Testis (tissue), 3 donors: ENCODE data around the gene RPL10. TPM values are rescaled to one million over a fixed set of nuclear protein-coding genes. Genes with fewer than 3 reads are reported as not detected.

Experiments
- DNase-seq: peaks from one replicate; pipeline ENCODE4 v3.0.0-alpha.2; 2019
- H3K27ac ChIP-seq, 2 donors: fragments of 200-600 bp; sonication (generic); one replicate each; pipeline ENCODE4 v1.5.1; 2019
- H3K27me3 ChIP-seq: fragments of 200-600 bp; sonication (generic); one replicate; pipeline ENCODE4 v1.5.1; 2019
- H3K36me3 ChIP-seq: fragments of 200-600 bp; sonication (generic); one replicate; pipeline ENCODE4 v1.5.1; 2017; ENCODE audit warnings: low read depth; ENCODE audit errors: missing control alignments
- H3K4me1 ChIP-seq: fragments of 200-600 bp; sonication (generic); one replicate; pipeline ENCODE4 v1.5.1; 2019
- H3K4me3 ChIP-seq, 2 donors: fragments of 200-600 bp; sonication (generic); one replicate each; pipeline ENCODE4 v1.5.1; 2017 to 2019
- H3K9me3 ChIP-seq: fragments of 200-600 bp; sonication (generic); one replicate; pipeline ENCODE4 v1.5.1; 2017
- POLR2A ChIP-seq: fragments of 450-650 bp; IDR thresholded peaks from one replicate; pipeline ENCODE4 v1.6.1; 2017; ENCODE audit warnings: antibody characterized with exemption, mild to moderate bottlenecking, moderate library complexity
- WGBS, 2 donors: methylation state at CpG; one replicate each; pipeline ENCODE4 v1.1.5; 2018; 5-methylcytosine and 5-hydroxymethylcytosine counted together
- intact Hi-C: fragments of 100-400 bp; cut with DNase I; formaldehyde crosslinking; loops from one replicate; pipeline ENCODE4 v1.15.1; 2023; ENCODE audit warnings: low total_unique reads
- polyA plus RNA-seq: library from polyadenylated mRNA; stranded (reverse); fragments of 350-450 nt; fragmentation: Illumina TruSeq; extraction: RNeasy Lipid Tissue Mini Kit (QIAGEN cat#74804); gene quantifications from one replicate; pipeline ENCODE4 v1.2.3, GENCODE V29; 2014; ENCODE audit warnings: low read depth, low replicate concordance; ENCODE audit not compliant: insufficient read depth
- total RNA-seq, 2 donors: library from RNA; depleted of rRNA; stranded (reverse); fragments of >200 nt; gene quantifications; one replicate each; pipeline ENCODE4 v1.2.3, GENCODE V29; 2016
- TF ChIP-seq, protein P1 (sequence below), 3 experiments: fragments of 450-650 bp in 2 of 3; fragments of 200-600 bp in 1 of 3; sonication (generic) in 1 of 3; IDR thresholded peaks; one replicate each; pipeline ENCODE4 v1.5.1; 2016 to 2019; ENCODE audit warnings: antibody characterized with exemption in 3 of 3, mild to moderate bottlenecking in 2 of 3, moderate library complexity in 1 of 3

RPL10 gene
- total and polyA plus RNA-seq, 3 donors from 2014 or later = 925 to 1,913 (median 1,423) TPM

DNA sequence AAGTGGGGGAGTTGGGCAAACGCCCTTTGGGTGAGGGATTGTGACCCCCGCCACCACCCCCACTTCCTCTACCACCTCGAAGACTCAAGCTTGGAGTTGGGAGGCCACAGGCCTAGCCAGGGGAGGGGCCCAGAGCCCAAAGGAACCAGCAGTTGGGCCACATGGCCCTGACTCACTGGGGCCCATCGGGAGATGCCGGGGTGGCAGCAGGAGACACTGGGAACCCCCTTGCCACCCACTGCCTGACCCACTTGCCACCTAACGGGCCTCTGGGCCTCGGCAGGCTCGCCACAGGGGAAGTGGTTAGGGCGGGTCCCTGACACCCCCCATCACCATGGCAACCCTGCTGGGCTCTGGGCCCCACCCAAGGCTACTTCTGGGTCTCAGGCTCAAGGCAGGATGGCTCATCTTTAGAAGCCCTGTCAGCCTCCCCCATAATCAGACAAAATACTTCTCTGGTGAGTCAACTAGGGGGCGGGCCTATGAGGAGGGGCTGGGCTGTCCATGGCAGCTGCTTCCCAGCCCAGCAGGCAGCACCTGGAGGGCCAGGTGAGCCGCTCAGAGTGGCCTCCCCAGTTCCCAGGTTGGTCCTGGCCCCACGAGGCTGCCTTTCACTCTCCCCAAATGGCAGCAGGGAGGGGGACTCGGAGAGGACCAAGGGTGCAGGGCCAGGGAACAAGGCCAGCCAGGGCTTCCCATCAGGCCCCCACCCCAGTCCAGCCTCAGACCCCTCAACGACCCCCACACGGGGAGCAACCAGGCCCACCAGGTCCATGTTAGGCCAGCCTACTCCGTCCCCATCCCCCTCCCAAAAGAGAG is 29.3 kb upstream of the RPL10 start:
- 11% methylated on average over 12 of the region's 16 CpGs; no CpG with 5 or more reads in 1 of the 2 donors for WGBS, 2 donors
- H3K4me3 ChIP-seq = peak overlapping the region; percentile 24 to 77
- intact Hi-C loops = no loop called here
- H3K9me3 ChIP-seq = no peaks in the 10 kb centered on the region
- no peaks in the 10 kb centered on the region for H3K36me3 ChIP-seq
- peaks cover 5% of the 10 kb centered on the region for H3K4me1 ChIP-seq
- TF ChIP-seq, protein P1, sequence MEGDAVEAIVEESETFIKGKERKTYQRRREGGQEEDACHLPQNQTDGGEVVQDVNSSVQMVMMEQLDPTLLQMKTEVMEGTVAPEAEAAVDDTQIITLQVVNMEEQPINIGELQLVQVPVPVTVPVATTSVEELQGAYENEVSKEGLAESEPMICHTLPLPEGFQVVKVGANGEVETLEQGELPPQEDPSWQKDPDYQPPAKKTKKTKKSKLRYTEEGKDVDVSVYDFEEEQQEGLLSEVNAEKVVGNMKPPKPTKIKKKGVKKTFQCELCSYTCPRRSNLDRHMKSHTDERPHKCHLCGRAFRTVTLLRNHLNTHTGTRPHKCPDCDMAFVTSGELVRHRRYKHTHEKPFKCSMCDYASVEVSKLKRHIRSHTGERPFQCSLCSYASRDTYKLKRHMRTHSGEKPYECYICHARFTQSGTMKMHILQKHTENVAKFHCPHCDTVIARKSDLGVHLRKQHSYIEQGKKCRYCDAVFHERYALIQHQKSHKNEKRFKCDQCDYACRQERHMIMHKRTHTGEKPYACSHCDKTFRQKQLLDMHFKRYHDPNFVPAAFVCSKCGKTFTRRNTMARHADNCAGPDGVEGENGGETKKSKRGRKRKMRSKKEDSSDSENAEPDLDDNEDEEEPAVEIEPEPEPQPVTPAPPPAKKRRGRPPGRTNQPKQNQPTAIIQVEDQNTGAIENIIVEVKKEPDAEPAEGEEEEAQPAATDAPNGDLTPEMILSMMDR (IDR thresholded peaks at IDR 0.05) = no peak
- no peak for TF ChIP-seq POLR2A
- peak; percentile 70 for DNase-seq
- no peaks in the 10 kb centered on the region for H3K27me3 ChIP-seq
- H3K27ac ChIP-seq = peak overlapping the region; percentile 88 to 89

DNA sequence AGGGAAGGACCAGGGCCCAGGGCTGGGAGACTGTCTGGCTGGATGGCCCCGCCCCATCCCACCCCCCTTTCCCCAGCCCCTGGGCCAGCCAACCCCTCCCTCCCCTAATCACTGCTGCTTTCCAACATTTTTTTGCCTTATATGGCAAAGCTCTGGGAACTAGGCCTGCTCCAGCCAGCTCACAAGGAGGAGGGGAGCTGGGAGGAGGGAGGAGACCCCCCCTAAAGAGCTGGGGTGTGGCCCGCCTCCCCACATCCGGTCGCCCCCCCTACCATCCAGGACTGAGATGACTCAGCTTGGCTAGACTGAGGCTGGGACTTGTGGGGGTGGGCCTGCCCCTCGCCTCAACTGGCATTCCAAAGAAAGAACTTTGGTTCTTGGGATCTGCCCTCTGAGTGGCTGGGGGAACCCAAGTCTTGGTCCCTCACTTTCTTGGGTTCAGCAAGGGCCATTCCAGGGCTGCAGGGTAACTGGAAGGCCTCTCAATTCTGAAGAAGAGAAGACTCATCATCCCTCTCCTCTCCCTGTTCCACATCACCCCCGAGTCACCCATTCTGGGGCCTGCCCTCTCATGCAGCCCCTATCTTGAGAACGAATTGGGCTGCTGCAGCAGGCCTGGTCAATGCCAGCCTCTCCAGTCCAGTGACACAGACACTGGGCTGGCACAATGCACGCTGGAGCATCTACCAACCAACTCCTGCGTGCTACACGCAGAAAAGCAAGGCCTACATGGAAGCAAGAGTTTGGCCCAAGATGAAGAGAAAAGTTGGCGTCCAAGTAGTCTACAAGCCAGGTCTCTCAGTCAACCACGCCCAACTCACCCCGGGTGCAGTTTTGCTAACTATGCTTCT is 28.5 kb upstream of the RPL10 start:
- Histone ChIP-seq H3K27ac (peak overlapping the region; percentile 88 to 89), H3K4me1 (peaks cover 5% of the 10 kb centered on the region), H3K27me3 (no peaks in the 10 kb centered on the region), H3K4me3 (peak overlapping the region; percentile 58 to 77), H3K9me3 (no peaks in the 10 kb centered on the region), H3K36me3 (no peaks in the 10 kb centered on the region)
- WGBS, 2 donors = 11 to 57% methylated on average over 1 to 9 of the region's 13 CpGs
- DNase-seq = peak; percentile 78
- intact Hi-C loops = no loop called here
- TF ChIP-seq POLR2A = no peak
- TF ChIP-seq, protein P1 (IDR thresholded peaks at IDR 0.05) = no peak

DNA sequence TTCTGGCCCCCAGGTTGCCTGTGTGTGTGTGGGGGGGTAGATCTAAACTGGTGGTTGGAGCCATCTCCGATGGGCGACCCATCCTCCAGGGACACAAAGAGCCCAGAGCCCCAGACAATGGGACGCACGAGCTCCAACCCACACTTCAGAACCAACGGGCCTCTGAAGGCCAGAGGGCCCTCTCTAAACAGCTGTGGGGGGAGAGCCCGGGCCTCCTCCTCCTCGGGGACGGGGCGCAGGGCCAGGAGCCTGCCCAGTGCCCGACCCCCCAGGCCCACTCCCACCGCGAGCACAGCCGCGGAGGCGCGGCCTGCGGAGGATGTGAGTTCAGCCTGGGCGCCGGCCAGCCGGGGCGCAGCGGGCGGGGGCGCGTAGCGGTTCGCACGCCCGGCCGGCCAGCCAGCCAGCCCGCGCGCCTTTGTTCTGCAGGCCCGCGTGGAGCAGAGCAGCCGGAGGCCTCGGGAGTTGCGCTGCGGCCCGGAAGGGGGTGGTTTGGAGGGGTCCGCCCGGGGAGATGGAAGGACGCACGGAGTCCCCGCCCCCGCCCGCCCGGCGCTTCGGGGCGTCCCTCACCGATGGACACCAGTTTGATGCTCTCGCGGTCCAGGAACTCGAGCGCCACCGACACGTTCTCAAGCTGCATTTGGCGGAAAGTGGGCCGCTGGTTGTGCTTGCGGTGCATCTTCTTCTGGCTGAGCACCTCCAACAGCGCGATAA is 27.7 kb upstream of the RPL10 start:
- Histone ChIP-seq H3K27ac (peak overlapping the region; percentile 88 to 89), H3K4me3 (peak overlapping the region; percentile 58 to 77), H3K27me3 (no peaks in the 10 kb centered on the region), H3K4me1 (peaks cover 5% of the 10 kb centered on the region), H3K36me3 (no peaks in the 10 kb centered on the region), H3K9me3 (no peaks in the 10 kb centered on the region)
- DNase-seq = no peak
- WGBS, 2 donors = 0% methylated on average over 11 of the region's 63 CpGs; no CpG with 5 or more reads in 1 of the 2 donors
- intact Hi-C loops = no loop called here
- TF ChIP-seq POLR2A = no peak
- TF ChIP-seq, protein P1 (IDR thresholded peaks at IDR 0.05) = no peak

DNA sequence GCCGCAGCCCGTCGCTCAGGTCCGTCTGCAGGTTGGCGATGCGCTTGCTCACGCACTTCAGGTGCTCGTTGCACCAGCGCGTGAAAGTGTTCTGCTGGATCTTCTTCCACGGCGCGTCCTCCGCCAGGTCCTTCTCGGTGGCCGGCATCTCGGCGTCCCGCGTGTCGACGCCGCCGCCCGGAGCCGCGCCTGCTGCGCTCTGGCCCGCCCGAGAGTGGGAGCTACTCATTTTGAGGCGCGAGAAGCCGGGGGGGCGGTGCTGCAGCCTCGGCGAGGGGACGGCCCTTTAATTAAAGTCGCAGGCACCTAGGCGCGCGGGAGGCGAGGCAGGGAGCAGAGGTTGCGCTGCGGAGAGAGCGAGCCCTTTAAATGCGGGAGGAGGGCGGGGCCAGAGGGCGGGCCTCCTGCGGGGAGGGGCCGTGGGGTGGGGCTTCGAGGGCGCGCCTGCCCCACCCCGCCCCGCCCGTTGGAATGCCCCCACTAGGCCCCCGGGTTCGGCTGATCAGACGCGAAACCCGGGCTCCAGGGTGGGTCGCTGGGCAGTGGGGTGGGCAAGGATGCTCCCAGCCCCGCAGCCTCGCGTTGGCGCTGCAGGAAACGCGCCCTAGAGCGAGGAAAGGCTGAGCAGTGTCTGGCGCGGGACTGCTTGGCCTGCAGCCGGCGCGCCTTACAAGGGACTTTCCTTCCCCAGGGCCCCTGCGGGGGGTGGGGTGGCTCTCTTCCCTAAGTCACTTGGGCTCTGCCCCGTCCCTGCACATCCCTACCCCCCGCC is 27.0 kb upstream of the RPL10 start:
- Histone ChIP-seq H3K36me3 (no peaks in the 10 kb centered on the region), H3K27ac (peak overlapping the region; percentile 88 to 89), H3K9me3 (no peaks in the 10 kb centered on the region), H3K4me3 (peak overlapping the region; percentile 58 to 77), H3K27me3 (no peaks in the 10 kb centered on the region), H3K4me1 (peaks cover 5% of the 10 kb centered on the region)
- 0% methylated on average over 6 to 7 of the region's 77 CpGs for WGBS, 2 donors
- DNase-seq = peak; percentile 95
- intact Hi-C loops = no loop called here
- TF ChIP-seq POLR2A = peak; percentile 58
- TF ChIP-seq, protein P1 (IDR thresholded peaks at IDR 0.05) = no peak
